Measurements from ENCODE around the gene RYR1.

GRCh38 chr19:38452430-38453366 lies 19.2 kb downstream of the RYR1 start:
- TF ChIP-seq CTCF (IDR thresholded peaks at IDR 0.05; ENCODE audit: insufficient read depth, low read depth, low read length) (no peak), EZH2 (IDR thresholded peaks at IDR 0.05; ENCODE audit: insufficient read depth, low read length) (no peak)

Data from astrocyte (in vitro differentiated cells and primary cell).